Measurements from ENCODE around the gene C1orf21.

C1orf21 gene

DNA sequence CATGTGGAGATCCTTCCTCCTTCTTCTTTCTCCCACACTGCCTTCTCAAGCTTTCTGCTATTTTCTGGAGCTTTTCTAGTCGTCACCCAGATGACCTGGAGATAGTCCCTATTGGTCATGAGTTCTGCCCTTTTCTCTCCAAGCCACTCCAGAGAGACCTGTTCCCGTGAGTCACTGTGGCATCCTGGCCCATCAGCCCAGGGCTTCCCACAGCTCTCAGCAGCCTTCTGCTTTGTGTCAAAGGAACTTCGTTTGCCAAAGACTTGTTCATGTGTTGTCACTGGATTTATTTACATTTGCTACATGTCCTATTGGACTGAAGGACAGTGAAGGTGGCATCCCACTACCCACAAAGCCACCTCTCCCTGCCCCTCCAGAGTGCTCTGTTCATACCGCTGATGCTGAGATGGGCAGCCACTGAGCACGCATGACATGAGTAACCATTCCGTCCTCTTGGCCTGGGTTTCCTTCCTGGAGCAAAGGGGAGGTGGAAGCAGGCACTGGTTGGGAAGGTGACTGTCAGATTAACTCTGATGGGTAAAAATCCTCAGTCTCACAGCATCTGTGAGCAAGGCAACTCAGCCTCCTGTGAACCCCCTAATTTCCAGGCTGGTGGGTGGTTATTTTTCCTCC, 248.6 kb downstream of the C1orf21 start:
- TF ChIP-seq SPI1 (IDR thresholded peaks at IDR 0.05; ENCODE audit: low read depth, low read length) (no peak), POU2F2 (IDR thresholded peaks at IDR 0.05; ENCODE audit: low read depth, low read length) (no peak), POLR2A (IDR thresholded peaks at IDR 0.05; ENCODE audit: low read depth, low read length) (no peak), TAF1 (IDR thresholded peaks at IDR 0.05; ENCODE audit: low read depth, low read length) (no peak), PAX5 (IDR thresholded peaks at IDR 0.05; ENCODE audit: insufficient read depth, low read length, severe bottlenecking) (no peak), POLR2AphosphoS5 (IDR thresholded peaks at IDR 0.05; ENCODE audit: low read depth, low read length) (no peak)
- DNase-seq (ENCODE audit: insufficient read length, low spot score) (no peak), FAIRE-seq (no peak)

DNA sequence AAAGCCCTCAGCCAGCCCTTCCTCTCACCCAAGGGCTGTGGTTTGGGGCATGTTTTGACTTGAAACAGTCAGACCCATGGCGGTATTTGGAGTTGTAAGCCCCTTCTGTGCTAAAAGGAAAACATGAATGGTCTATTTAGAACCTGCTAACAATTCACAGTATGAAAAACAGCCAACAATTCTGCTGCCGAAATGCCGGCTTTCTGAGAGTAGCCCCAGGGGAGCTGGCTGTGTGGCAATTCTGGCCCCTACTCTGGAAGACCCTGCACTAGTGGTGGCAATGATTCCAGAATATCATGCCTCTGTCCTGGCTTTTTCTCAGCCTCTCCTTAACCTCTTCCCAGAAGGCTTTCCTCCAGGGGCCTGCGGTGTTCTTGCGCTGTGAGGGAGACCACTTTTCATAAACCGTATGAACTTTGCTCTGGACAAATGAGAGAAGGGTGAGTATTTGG, 249.2 kb downstream of the C1orf21 start:
- no peak for DNase-seq (ENCODE audit: insufficient read length, low spot score)
- TF ChIP-seq POLR2AphosphoS5 (IDR thresholded peaks at IDR 0.05; ENCODE audit: low read depth, low read length) = no peak
- TF ChIP-seq TAF1 (IDR thresholded peaks at IDR 0.05; ENCODE audit: low read depth, low read length) = no peak
- no peak for FAIRE-seq

GRCh38 chr1:184637664-184638240, 250.9 kb downstream of the C1orf21 start:
- FAIRE-seq = no peak
- no peak for DNase-seq (ENCODE audit: insufficient read length, low spot score)
- TF ChIP-seq POLR2AphosphoS5 (IDR thresholded peaks at IDR 0.05; ENCODE audit: low read depth, low read length) (no peak), POU2F2 (IDR thresholded peaks at IDR 0.05; ENCODE audit: low read depth, low read length) (no peak), PAX5 (IDR thresholded peaks at IDR 0.05; ENCODE audit: insufficient read depth, low read length, severe bottlenecking) (no peak), POLR2A (IDR thresholded peaks at IDR 0.05; ENCODE audit: low read depth, low read length) (no peak), SPI1 (IDR thresholded peaks at IDR 0.05; ENCODE audit: low read depth, low read length) (no peak), TAF1 (IDR thresholded peaks at IDR 0.05; ENCODE audit: low read depth, low read length) (no peak)

GRCh38 chr1:184639205-184639604, 252.4 kb downstream of the C1orf21 start:
- FAIRE-seq = no peak
- no peak for DNase-seq (ENCODE audit: insufficient read length, low spot score)
- TF ChIP-seq POU2F2 (IDR thresholded peaks at IDR 0.05; ENCODE audit: low read depth, low read length) = no peak
- no peak for TF ChIP-seq SPI1 (IDR thresholded peaks at IDR 0.05; ENCODE audit: low read depth, low read length)
- TF ChIP-seq TAF1 (IDR thresholded peaks at IDR 0.05; ENCODE audit: low read depth, low read length) = no peak
- TF ChIP-seq POLR2AphosphoS5 (IDR thresholded peaks at IDR 0.05; ENCODE audit: low read depth, low read length) = no peak
- TF ChIP-seq POLR2A (IDR thresholded peaks at IDR 0.05; ENCODE audit: low read depth, low read length) = no peak
- no peak for TF ChIP-seq PAX5 (IDR thresholded peaks at IDR 0.05; ENCODE audit: insufficient read depth, low read length, severe bottlenecking)

GRCh38 chr1:184640505-184640904, 253.7 kb downstream of the C1orf21 start:
- no peak for DNase-seq (ENCODE audit: insufficient read length, low spot score)
- FAIRE-seq = no peak
- TF ChIP-seq SPI1 (IDR thresholded peaks at IDR 0.05; ENCODE audit: low read depth, low read length) (no peak), TAF1 (IDR thresholded peaks at IDR 0.05; ENCODE audit: low read depth, low read length) (no peak), POU2F2 (IDR thresholded peaks at IDR 0.05; ENCODE audit: low read depth, low read length) (no peak), PAX5 (IDR thresholded peaks at IDR 0.05; ENCODE audit: insufficient read depth, low read length, severe bottlenecking) (no peak), POLR2A (IDR thresholded peaks at IDR 0.05; ENCODE audit: low read depth, low read length) (no peak), POLR2AphosphoS5 (IDR thresholded peaks at IDR 0.05; ENCODE audit: low read depth, low read length) (no peak)

- no peak for DNase-seq (ENCODE audit: insufficient read length, low spot score)
- TF ChIP-seq TAF1 (IDR thresholded peaks at IDR 0.05; ENCODE audit: low read depth, low read length) (no peak), POLR2AphosphoS5 (IDR thresholded peaks at IDR 0.05; ENCODE audit: low read depth, low read length) (no peak), PAX5 (IDR thresholded peaks at IDR 0.05; ENCODE audit: insufficient read depth, low read length, severe bottlenecking) (no peak), POU2F2 (IDR thresholded peaks at IDR 0.05; ENCODE audit: low read depth, low read length) (no peak)
- FAIRE-seq = no peak
Observed at GRCh38 chr1:184641894-184642293, 255.1 kb downstream of the C1orf21 start.

- DNase-seq (ENCODE audit: insufficient read length, low spot score) (no peak), FAIRE-seq (no peak)
- TF ChIP-seq POLR2A (IDR thresholded peaks at IDR 0.05; ENCODE audit: low read depth, low read length) (no peak), PAX5 (IDR thresholded peaks at IDR 0.05; ENCODE audit: insufficient read depth, low read length, severe bottlenecking) (no peak), SPI1 (IDR thresholded peaks at IDR 0.05; ENCODE audit: low read depth, low read length) (no peak), POLR2AphosphoS5 (IDR thresholded peaks at IDR 0.05; ENCODE audit: low read depth, low read length) (no peak), TAF1 (IDR thresholded peaks at IDR 0.05; ENCODE audit: low read depth, low read length) (no peak), POU2F2 (IDR thresholded peaks at IDR 0.05; ENCODE audit: low read depth, low read length) (no peak)
Observed at GRCh38 chr1:184643661-184644060, 256.8 kb downstream of the C1orf21 start.

DNA sequence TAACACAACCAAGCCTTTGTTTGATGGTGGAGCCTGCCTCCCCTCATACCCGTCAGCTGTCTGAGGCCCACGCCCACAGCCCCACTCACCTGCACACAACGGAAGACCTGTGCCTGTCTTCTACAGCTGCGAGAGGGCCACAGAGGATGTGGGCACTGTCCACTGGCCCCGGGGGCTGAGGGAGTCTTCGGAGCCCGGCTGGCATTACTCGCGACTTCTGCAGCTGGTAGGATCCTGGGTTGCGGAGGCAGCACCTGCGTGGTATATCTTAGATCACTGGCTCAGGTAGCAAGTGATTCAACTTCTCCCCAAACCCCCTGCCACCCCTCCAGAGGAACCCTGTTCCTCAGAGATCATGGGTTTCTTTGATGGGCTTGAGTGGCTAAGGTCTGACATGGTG, 257.9 kb downstream of the C1orf21 start:
- TF ChIP-seq TAF1 (IDR thresholded peaks at IDR 0.05; ENCODE audit: low read depth, low read length) = no peak
- TF ChIP-seq POU2F2 (IDR thresholded peaks at IDR 0.05; ENCODE audit: low read depth, low read length) = no peak
- no peak for TF ChIP-seq POLR2AphosphoS5 (IDR thresholded peaks at IDR 0.05; ENCODE audit: low read depth, low read length)
- no peak for TF ChIP-seq POLR2A (IDR thresholded peaks at IDR 0.05; ENCODE audit: low read depth, low read length)
- FAIRE-seq (no peak), DNase-seq (ENCODE audit: insufficient read length, low spot score) (no peak)

DNA sequence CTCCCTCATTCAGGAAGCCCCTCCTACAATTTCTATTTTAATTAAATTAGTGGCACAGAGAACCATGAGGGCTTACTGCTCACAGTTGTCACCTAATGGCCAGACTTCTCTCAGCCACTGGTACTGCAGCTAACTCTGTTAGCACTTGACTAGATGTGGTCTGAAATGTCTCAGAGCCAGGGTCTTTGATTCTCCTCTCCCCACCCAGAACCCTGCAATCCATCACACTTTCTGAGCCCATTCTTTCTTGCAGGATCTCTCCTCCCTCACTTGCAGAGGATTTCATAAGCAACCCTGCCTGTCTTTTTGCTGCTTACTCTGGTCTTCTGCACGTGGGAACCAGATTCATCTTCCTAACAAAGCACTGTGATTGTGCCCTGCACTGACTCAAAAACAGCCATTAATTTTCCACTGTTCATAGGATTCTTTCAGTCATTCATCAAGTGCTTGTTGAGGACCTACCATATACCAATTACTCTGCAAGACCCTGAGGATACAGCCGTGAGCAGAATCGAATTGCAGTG, 259.4 kb downstream of the C1orf21 start:
- no peak for FAIRE-seq
- no peak for DNase-seq (ENCODE audit: insufficient read length, low spot score)
- TF ChIP-seq POLR2A (IDR thresholded peaks at IDR 0.05; ENCODE audit: low read depth, low read length) = no peak
- TF ChIP-seq POLR2AphosphoS5 (IDR thresholded peaks at IDR 0.05; ENCODE audit: low read depth, low read length) = no peak
- TF ChIP-seq POU2F2 (IDR thresholded peaks at IDR 0.05; ENCODE audit: low read depth, low read length) = no peak
- TF ChIP-seq SPI1 (IDR thresholded peaks at IDR 0.05; ENCODE audit: low read depth, low read length) = no peak
- TF ChIP-seq TAF1 (IDR thresholded peaks at IDR 0.05; ENCODE audit: low read depth, low read length) = no peak
- TF ChIP-seq PAX5 (IDR thresholded peaks at IDR 0.05; ENCODE audit: insufficient read depth, low read length, severe bottlenecking) = no peak

- TF ChIP-seq PAX5 (IDR thresholded peaks at IDR 0.05; ENCODE audit: insufficient read depth, low read length, severe bottlenecking) (no peak), POLR2AphosphoS5 (IDR thresholded peaks at IDR 0.05; ENCODE audit: low read depth, low read length) (no peak), SPI1 (IDR thresholded peaks at IDR 0.05; ENCODE audit: low read depth, low read length) (no peak), POLR2A (IDR thresholded peaks at IDR 0.05; ENCODE audit: low read depth, low read length) (no peak), TAF1 (IDR thresholded peaks at IDR 0.05; ENCODE audit: low read depth, low read length) (no peak), POU2F2 (IDR thresholded peaks at IDR 0.05; ENCODE audit: low read depth, low read length) (no peak)
- FAIRE-seq (no peak), DNase-seq (ENCODE audit: insufficient read length, low spot score) (no peak)
Observed at GRCh38 chr1:184646824-184647223, 260.0 kb downstream of the C1orf21 start.

Measured in GM12891 (cell line).